Measurements from ENCODE around the gene PRCC.

GRCh38 chr1:156794506-156795373 is 27.4 kb downstream of the PRCC start:
- no peak for TF ChIP-seq CTCF (IDR thresholded peaks at IDR 0.05)
- no peak for TF ChIP-seq EP300 (IDR thresholded peaks at IDR 0.05)
